ENCODE measurements around the gene ENDOG.

The ENDOG gene

DNA sequence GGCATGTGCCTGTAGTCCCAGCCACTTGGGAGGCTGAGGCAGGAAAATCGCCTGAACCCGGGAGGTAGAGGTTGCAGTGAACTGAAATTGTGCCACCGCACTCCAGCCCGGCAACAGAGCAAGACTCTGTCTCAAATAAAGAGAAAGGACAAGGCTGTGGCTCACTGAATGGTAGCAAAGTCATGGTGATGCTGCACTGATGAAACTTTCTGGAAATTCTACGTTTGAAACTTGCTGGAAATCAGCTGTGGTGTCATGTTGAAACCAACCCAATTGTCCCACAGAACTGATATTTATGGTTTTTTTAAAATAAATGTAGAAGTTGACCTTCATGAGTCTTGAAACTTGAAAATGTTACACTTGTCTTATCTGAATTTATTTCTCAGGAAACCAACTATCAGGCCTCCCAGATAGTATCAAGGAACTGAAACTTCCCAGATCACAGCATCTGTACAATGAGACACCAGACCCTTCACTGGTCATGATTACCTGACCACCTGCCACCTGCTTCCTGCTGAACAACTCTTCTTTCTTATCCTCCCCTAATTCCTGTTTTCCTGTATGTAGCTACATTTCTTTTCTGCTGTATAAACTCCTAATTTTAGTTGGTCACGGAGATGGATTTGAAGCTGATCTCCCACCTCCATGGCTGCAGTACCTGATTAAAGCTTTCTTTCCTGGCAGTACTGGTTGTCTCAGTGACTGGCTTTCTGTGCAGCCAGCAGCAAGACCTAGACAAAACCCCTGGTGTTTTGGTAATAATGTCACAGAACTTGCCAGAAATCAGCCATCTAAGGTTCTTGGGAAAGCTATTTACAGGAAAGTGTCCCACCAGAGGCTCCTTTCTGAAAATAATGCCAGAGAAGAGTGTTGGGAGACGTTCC, 36.9 kb upstream of the ENDOG start:
- peaks cover 0 to 3% (median under 1%) of the 10 kb centered on the region in 5 donors for H3K4me1 ChIP-seq (ENCODE audit: control insufficient read depth in 5 of 5, insufficient read depth in 5 of 5, low read length in 5 of 5)
- no peaks in the 10 kb centered on the region for H3K36me3 ChIP-seq (ENCODE audit: control insufficient read depth in 5 of 5, insufficient read depth in 5 of 5, low read length in 5 of 5)
- no peak overlapping the region for H3K9ac ChIP-seq (ENCODE audit: low read length in 5 of 5)
- H3K27me3 ChIP-seq (ENCODE audit: control insufficient read depth in 5 of 5, insufficient read depth in 4 of 5, low read length in 5 of 5), result no peaks in the 10 kb centered on the region
- H3K27ac ChIP-seq (ENCODE audit: low read depth, low read length), result no peak overlapping the region
- H3K9me3 ChIP-seq (ENCODE audit: control insufficient read depth in 5 of 5, low read length in 5 of 5), result peaks cover 0 to 6% (median 0%) of the 10 kb centered on the region in 5 donors
- no peak overlapping the region for H3K4me3 ChIP-seq (ENCODE audit: low read depth in 1 of 5, low read length in 5 of 5)

DNA sequence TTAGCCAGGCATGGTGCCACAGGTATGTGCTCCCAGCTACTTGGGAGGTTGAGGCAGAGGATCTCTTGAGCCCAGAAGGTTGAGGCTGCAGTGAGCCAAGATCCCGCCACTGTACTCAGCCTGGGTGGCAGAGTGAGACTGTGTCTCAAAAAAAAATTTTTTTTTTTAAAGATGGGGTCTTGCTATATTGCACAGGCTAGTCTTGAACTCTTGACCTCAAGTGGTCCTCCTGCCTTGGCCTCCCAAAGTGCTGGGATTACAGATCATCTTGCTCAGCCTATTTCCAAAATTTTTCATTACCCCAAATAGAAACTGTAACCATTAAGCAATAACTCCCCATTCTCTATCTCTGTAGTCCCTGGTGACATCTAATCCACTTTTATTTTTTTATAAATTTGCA, 35.6 kb upstream of the ENDOG start:
- peaks cover 0 to 8% (median 7%) of the 10 kb centered on the region in 5 donors for H3K4me1 ChIP-seq (ENCODE audit: control insufficient read depth in 5 of 5, insufficient read depth in 5 of 5, low read length in 5 of 5)
- no peaks in the 10 kb centered on the region for H3K36me3 ChIP-seq (ENCODE audit: control insufficient read depth in 5 of 5, insufficient read depth in 5 of 5, low read length in 5 of 5)
- no peak overlapping the region for H3K27ac ChIP-seq (ENCODE audit: low read depth, low read length)
- peaks cover 0 to 6% (median 0%) of the 10 kb centered on the region in 5 donors for H3K9me3 ChIP-seq (ENCODE audit: control insufficient read depth in 5 of 5, low read length in 5 of 5)
- H3K9ac ChIP-seq (ENCODE audit: low read length in 5 of 5), result no peak overlapping the region
- H3K4me3 ChIP-seq (ENCODE audit: low read depth in 1 of 5, low read length in 5 of 5), result no peak overlapping the region
- H3K27me3 ChIP-seq (ENCODE audit: control insufficient read depth in 5 of 5, insufficient read depth in 4 of 5, low read length in 5 of 5), result no peaks in the 10 kb centered on the region

DNA sequence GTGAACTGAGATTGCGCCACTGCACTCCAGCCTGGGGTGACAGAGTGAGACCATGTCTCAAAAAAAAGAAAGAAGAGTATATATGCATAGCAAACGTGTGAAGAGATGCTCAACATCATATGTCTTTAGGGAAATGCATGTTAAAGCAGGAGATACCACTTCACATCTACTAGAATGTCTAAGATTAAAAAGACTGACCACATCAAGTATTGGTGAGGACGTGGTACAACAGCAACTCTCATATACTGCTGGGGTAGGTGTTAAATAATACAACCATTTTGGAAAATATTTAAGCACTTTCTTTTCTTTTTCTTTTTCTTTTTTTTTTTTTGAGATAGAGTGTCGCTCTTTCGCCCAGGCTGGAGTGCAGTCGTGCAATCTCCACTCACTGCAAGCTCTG, 32.9 kb upstream of the ENDOG start:
- Histone ChIP-seq H3K9me3 (ENCODE audit: control insufficient read depth in 5 of 5, low read length in 5 of 5) (peaks cover 0 to 6% (median 0%) of the 10 kb centered on the region in 5 donors), H3K27ac (ENCODE audit: low read depth, low read length) (no peak overlapping the region), H3K36me3 (ENCODE audit: control insufficient read depth in 5 of 5, insufficient read depth in 5 of 5, low read length in 5 of 5) (peaks cover 1 to 6% (median 3%) of the 10 kb centered on the region in 5 donors), H3K27me3 (ENCODE audit: control insufficient read depth in 5 of 5, insufficient read depth in 4 of 5, low read length in 5 of 5) (no peaks in the 10 kb centered on the region), H3K9ac (ENCODE audit: low read length in 5 of 5) (no peak overlapping the region), H3K4me3 (ENCODE audit: low read depth in 1 of 5, low read length in 5 of 5) (no peak overlapping the region), H3K4me1 (ENCODE audit: control insufficient read depth in 5 of 5, insufficient read depth in 5 of 5, low read length in 5 of 5) (peaks cover 5 to 19% (median 17%) of the 10 kb centered on the region in 5 donors)

DNA sequence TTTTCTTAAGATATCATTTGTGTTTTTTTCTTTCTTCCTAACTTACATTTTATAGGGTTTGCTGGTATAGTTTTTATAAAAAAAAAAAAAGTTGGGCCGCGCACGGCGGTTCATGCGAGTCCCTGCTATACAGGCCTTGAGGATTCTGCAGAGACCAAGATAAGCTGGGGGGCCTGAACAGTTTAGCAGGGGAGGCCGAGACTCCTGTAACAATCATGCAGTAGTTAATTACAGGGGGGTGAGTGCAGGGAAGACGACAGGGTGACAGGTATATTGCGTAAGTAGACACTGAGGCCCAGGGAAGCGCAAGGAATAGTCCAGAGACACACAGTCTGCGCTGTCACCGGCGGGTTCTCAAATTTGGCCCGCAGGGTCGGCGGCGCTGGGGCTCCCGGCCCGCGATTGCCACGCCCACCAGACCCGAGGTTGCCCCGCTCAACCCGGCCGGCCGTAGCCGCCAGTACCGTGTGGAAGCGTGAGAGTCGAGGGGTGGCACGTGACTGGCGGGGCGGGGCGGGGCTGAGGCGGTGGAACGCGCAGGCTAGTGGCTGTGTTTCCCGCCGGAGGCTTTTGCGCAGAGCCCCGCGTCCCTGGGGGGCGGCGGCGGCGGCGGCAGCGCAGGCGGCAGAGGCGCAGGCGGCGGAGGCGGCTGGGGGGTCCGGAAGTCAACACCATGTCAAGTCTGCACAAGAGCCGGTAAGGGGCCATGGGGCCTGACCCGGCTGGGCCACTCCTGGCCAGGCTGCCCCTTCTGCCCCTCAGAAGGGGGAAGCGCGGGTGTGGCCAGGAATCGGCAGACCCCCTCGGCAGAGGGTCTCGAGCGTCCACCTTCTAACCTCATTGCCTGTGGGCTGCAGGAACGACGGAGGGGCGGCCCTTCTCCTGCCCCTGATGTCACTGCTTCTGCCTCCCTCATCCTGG, 31.4 kb upstream of the ENDOG start, which contains the start of gene TBC1D13:
TBC1D13 (plus strand) TSS at position 573 of the 921 bp plus-strand sequence; CDS start at position 674, 101 bp downstream.
- Histone ChIP-seq H3K9me3 (ENCODE audit: control insufficient read depth in 5 of 5, low read length in 5 of 5) (peaks cover 0 to under 1% (median 0%) of the 10 kb centered on the region in 5 donors), H3K4me3 (ENCODE audit: low read depth in 1 of 5, low read length in 5 of 5) (peak within 1 kb of the TSS; percentile 88 to 100 (median 98)), H3K27ac (ENCODE audit: low read depth, low read length) (peak within 1 kb of the TSS; percentile 84), H3K9ac (ENCODE audit: low read length in 5 of 5) (peak within 1 kb of the TSS; percentile 59 to 94 (median 83)), H3K4me1 (ENCODE audit: control insufficient read depth in 5 of 5, insufficient read depth in 5 of 5, low read length in 5 of 5) (peaks cover 5 to 19% (median 17%) of the 10 kb centered on the region in 5 donors), H3K27me3 (ENCODE audit: control insufficient read depth in 5 of 5, insufficient read depth in 4 of 5, low read length in 5 of 5) (no peaks in the 10 kb centered on the region), H3K36me3 (ENCODE audit: control insufficient read depth in 5 of 5, insufficient read depth in 5 of 5, low read length in 5 of 5) (peaks cover 3 to 22% (median 17%) of the 10 kb centered on the region in 5 donors)

DNA sequence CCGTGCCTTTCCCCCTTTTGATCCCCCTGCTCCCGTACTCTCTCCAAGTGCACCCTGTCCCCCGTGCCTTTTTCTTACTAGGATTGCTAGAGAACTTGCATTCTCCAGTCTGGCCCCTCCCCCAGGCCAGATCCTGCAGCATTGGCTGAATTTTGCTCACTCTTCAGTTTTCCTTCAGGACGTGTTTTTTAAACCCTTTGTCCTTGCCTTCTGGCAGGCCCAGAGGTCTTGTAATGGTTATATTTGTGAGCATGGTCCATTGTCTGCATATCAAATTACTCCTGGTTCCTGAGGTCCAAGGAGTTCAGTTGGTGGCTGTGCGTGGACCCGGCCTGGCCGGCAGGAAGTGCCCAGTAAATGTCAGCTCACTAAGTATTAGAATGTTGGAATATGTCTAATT, 30.6 kb upstream of the ENDOG start:
- Histone ChIP-seq H3K36me3 (ENCODE audit: control insufficient read depth in 5 of 5, insufficient read depth in 5 of 5, low read length in 5 of 5) (peaks cover 3 to 29% (median 25%) of the 10 kb centered on the region in 5 donors), H3K4me1 (ENCODE audit: control insufficient read depth in 5 of 5, insufficient read depth in 5 of 5, low read length in 5 of 5) (peaks cover 5 to 19% (median 17%) of the 10 kb centered on the region in 5 donors), H3K9ac (ENCODE audit: low read length in 5 of 5) (peak overlapping the region; percentile 35 to 94 (median 79)), H3K4me3 (ENCODE audit: low read depth in 1 of 5, low read length in 5 of 5) (peak overlapping the region; percentile 82 to 100 (median 98)), H3K9me3 (ENCODE audit: control insufficient read depth in 5 of 5, low read length in 5 of 5) (no peaks in the 10 kb centered on the region), H3K27ac (ENCODE audit: low read depth, low read length) (peak overlapping the region; percentile 84), H3K27me3 (ENCODE audit: control insufficient read depth in 5 of 5, insufficient read depth in 4 of 5, low read length in 5 of 5) (no peaks in the 10 kb centered on the region)

DNA sequence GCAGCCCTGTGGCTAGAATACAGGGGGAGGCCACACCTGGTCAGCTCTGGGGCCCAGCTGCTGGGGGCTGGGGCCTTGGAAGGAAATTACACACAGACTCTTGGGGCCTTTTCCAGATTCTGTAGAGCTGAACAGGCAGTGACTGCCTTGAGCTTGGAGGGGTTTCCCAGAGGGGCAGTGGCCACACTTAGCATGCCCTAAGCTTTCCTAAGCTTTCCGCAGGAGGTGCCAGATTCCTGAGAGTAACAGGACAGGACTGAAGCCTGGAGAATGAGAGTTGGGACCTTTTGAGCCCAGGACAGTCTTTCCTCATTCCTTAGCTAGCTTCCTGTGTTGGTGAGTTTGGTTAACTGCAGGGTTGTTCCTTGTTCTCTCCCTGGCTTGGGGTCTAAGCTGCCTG, 29.9 kb upstream of the ENDOG start:
- Histone ChIP-seq H3K27me3 (ENCODE audit: control insufficient read depth in 5 of 5, insufficient read depth in 4 of 5, low read length in 5 of 5) (no peaks in the 10 kb centered on the region), H3K4me3 (ENCODE audit: low read depth in 1 of 5, low read length in 5 of 5) (peak overlapping the region in 4 of 5 donors; percentile 92 to 100 (median 98)), H3K9me3 (ENCODE audit: control insufficient read depth in 5 of 5, low read length in 5 of 5) (no peaks in the 10 kb centered on the region), H3K27ac (ENCODE audit: low read depth, low read length) (peak overlapping the region; percentile 84), H3K9ac (ENCODE audit: low read length in 5 of 5) (peak overlapping the region in 3 of 5 donors; percentile 79 to 94 (median 94)), H3K4me1 (ENCODE audit: control insufficient read depth in 5 of 5, insufficient read depth in 5 of 5, low read length in 5 of 5) (peaks cover 5 to 19% (median 17%) of the 10 kb centered on the region in 5 donors), H3K36me3 (ENCODE audit: control insufficient read depth in 5 of 5, insufficient read depth in 5 of 5, low read length in 5 of 5) (peaks cover 3 to 37% (median 32%) of the 10 kb centered on the region in 5 donors)

DNA sequence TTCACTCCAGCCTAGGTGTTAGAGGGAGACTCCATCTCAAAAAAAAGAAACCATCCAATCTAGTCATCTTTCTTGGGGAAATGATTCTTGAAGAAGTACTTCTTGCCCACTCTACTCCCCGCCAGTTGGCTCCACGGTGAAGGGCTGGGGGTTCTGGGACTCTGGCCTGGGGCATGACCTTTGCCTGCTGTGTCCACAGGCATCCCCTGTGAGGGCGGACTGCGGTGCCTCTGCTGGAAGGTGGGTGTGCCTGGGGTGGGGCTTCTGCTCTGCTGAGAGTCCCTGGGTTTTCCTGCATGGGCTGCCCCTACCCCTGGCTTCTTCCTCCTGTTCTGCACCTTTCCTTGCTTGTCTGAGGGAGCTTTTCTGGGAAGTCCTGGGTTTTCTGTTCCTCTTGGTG, 27.8 kb upstream of the ENDOG start:
- H3K27me3 ChIP-seq (ENCODE audit: control insufficient read depth in 5 of 5, insufficient read depth in 4 of 5, low read length in 5 of 5), result no peaks in the 10 kb centered on the region
- peaks cover 7 to 53% (median 46%) of the 10 kb centered on the region in 5 donors for H3K36me3 ChIP-seq (ENCODE audit: control insufficient read depth in 5 of 5, insufficient read depth in 5 of 5, low read length in 5 of 5)
- no peak overlapping the region for H3K27ac ChIP-seq (ENCODE audit: low read depth, low read length)
- no peak overlapping the region for H3K4me3 ChIP-seq (ENCODE audit: low read depth in 1 of 5, low read length in 5 of 5)
- no peaks in the 10 kb centered on the region for H3K9me3 ChIP-seq (ENCODE audit: control insufficient read depth in 5 of 5, low read length in 5 of 5)
- no peak overlapping the region for H3K9ac ChIP-seq (ENCODE audit: low read length in 5 of 5)
- H3K4me1 ChIP-seq (ENCODE audit: control insufficient read depth in 5 of 5, insufficient read depth in 5 of 5, low read length in 5 of 5), result peaks cover 5 to 19% (median 17%) of the 10 kb centered on the region in 5 donors

DNA sequence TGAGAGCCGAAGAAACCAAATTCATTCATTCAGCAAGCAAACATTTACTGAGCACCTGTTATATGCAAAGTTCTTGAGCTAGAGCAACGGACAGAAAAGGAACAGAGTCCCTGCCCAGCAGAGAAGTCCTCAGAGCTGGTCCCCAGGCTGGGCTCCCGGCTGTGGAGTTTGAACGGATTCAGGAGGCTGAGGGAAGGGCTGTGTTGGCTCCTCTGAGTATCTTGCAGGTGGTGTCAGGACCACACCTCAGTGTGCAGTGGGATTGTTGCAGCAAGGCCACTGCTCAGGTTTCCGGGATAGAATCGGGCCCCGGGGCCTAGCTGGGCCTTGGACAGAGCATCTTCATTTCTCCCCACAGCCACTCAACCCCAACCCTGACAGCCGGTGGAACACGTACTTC, 26.2 kb upstream of the ENDOG start:
- Histone ChIP-seq H3K9me3 (ENCODE audit: control insufficient read depth in 5 of 5, low read length in 5 of 5) (no peaks in the 10 kb centered on the region), H3K27me3 (ENCODE audit: control insufficient read depth in 5 of 5, insufficient read depth in 4 of 5, low read length in 5 of 5) (no peaks in the 10 kb centered on the region), H3K9ac (ENCODE audit: low read length in 5 of 5) (no peak overlapping the region), H3K27ac (ENCODE audit: low read depth, low read length) (no peak overlapping the region), H3K4me3 (ENCODE audit: low read depth in 1 of 5, low read length in 5 of 5) (no peak overlapping the region), H3K36me3 (ENCODE audit: control insufficient read depth in 5 of 5, insufficient read depth in 5 of 5, low read length in 5 of 5) (peaks cover 7 to 62% (median 55%) of the 10 kb centered on the region in 5 donors), H3K4me1 (ENCODE audit: control insufficient read depth in 5 of 5, insufficient read depth in 5 of 5, low read length in 5 of 5) (peaks cover 5 to 13% (median 13%) of the 10 kb centered on the region in 5 donors)

DNA sequence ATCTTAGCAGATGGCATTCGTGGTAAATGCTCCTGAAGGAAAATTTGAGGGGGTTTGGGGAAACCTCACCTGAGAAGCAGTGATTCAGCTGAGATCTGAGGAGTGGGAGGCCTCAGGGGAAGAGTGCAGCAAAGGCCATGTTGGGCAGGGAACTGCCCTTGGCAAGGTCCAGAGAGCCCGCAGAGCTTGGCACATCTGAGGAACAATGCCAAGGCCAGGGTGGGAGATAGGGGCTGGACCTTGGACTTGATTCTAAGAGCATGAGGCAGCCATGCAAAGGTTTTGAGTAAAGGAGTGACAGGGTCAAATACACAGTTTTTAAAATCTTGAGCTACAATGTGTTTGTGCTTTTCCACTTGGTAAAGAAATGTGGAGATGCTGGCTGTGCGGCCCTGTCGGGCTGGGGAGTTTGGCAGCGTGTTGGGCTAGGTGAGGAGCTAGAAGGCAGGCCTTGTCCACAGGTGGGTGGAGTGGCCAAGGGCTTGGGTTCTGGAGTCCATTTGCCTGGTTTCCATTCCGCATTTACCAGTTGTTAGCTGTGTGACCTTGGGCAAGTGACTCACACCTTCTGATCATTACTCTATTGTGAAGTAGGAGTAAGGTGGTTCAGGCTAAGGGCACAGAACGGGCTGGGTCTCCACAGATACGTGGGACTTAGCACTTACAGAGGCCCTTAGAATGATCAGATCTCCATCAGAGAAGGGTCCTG, 25.2 kb upstream of the ENDOG start:
- H3K9ac ChIP-seq (ENCODE audit: low read length in 5 of 5), result no peak overlapping the region
- H3K4me1 ChIP-seq (ENCODE audit: control insufficient read depth in 5 of 5, insufficient read depth in 5 of 5, low read length in 5 of 5), result peaks cover 3 to 7% (median 7%) of the 10 kb centered on the region in 5 donors
- H3K27me3 ChIP-seq (ENCODE audit: control insufficient read depth in 5 of 5, insufficient read depth in 4 of 5, low read length in 5 of 5), result no peaks in the 10 kb centered on the region
- no peak overlapping the region for H3K4me3 ChIP-seq (ENCODE audit: low read depth in 1 of 5, low read length in 5 of 5)
- H3K36me3 ChIP-seq (ENCODE audit: control insufficient read depth in 5 of 5, insufficient read depth in 5 of 5, low read length in 5 of 5), result peaks cover 7 to 72% (median 62%) of the 10 kb centered on the region in 5 donors
- H3K9me3 ChIP-seq (ENCODE audit: control insufficient read depth in 5 of 5, low read length in 5 of 5), result no peaks in the 10 kb centered on the region
- no peak overlapping the region for H3K27ac ChIP-seq (ENCODE audit: low read depth, low read length)
